Thoracic aorta (tissue), 2 donors: Measurements from ENCODE around the gene ATP2B2. TPM values are rescaled to one million over a fixed set of nuclear protein-coding genes. Genes with fewer than 3 reads are reported as not detected.

ENCODE experiments used
- ATAC-seq: fragments of 150-250 bp; one replicate; pipeline ENCODE4 v1.8.0; 2017; ENCODE audit warnings: low read depth; ENCODE audit not compliant: insufficient number of reproducible peaks, low FRiP score
- DNase-seq: peaks from one replicate; pipeline ENCODE4 v3.0.0-alpha.2; 2020; ENCODE audit warnings: low spot score
- H3K27ac ChIP-seq, 2 donors: fragments of 200-600 bp; sonication (generic); 1 replicate in 1 of 2; 2 replicates in 1 of 2; pipeline ENCODE4 v1.5.1; 2016; ENCODE audit warnings: mild to moderate bottlenecking in 2 of 2, moderate library complexity in 2 of 2
- H3K27me3 ChIP-seq: fragments of 200-600 bp; sonication (generic); replicated peaks from 2 replicates; pipeline ENCODE4 v1.6.0; 2016; ENCODE audit warnings: mild to moderate bottlenecking; ENCODE audit not compliant: insufficient read depth
- H3K36me3 ChIP-seq: fragments of 200-600 bp; sonication (generic); one replicate; pipeline ENCODE4 v1.5.1; 2016
- H3K4me1 ChIP-seq, 2 donors: fragments of 200-600 bp; sonication (generic); 1 replicate in 1 of 2; 2 replicates in 1 of 2; pipeline versions ENCODE4 v1.5.1 to v1.6.0; 2016; ENCODE audit warnings: low read depth in 2 of 2, mild to moderate bottlenecking in 1 of 2; ENCODE audit not compliant: control insufficient read depth in 1 of 2
- H3K4me3 ChIP-seq: fragments of 200-600 bp; sonication (generic); 2 replicates; pipeline ENCODE4 v1.5.1; 2016; ENCODE audit warnings: mild to moderate bottlenecking
- H3K9me3 ChIP-seq: fragments of 200-600 bp; sonication (generic); 2 replicates; pipeline ENCODE4 v1.5.1; 2016
- CTCF ChIP-seq: fragments of 200-600 bp; sonication (generic); IDR thresholded peaks from one replicate; pipeline ENCODE4 v1.5.1; 2019; ENCODE audit warnings: antibody characterized with exemption
- total RNA-seq, 2 donors: library from RNA; depleted of rRNA; stranded (reverse); fragments of >200 nt; gene quantifications; one replicate each; pipeline versions ENCODE4 v1.1.0 to v1.2.3, GENCODE V29; 2016

The ATP2B2 gene
- total RNA-seq, 2 donors from 2014 or later = not detected

- Histone ChIP-seq H3K4me3 (no peak overlapping the region), H3K27ac (no peak overlapping the region), H3K27me3 (no peaks in the 10 kb centered on the region), H3K9me3 (peaks cover 6% of the 10 kb centered on the region), H3K4me1 (no peaks in the 10 kb centered on the region), H3K36me3 (no peaks in the 10 kb centered on the region)
- no peak for TF ChIP-seq CTCF
- DNase-seq = no peak
- no peak for ATAC-seq
These were observed 112.4 kb downstream of the ATP2B2 start for GRCh38 chr3:10392906-10393461.

GRCh38 chr3:10392244-10392643, 113.1 kb downstream of the ATP2B2 start:
- DNase-seq = no peak
- no peaks in the 10 kb centered on the region for H3K36me3 ChIP-seq
- H3K27ac ChIP-seq = no peak overlapping the region
- peaks cover 13% of the 10 kb centered on the region for H3K9me3 ChIP-seq
- H3K27me3 ChIP-seq = no peaks in the 10 kb centered on the region
- TF ChIP-seq CTCF = no peak
- no peak for ATAC-seq
- no peak overlapping the region for H3K4me3 ChIP-seq
- no peaks in the 10 kb centered on the region for H3K4me1 ChIP-seq

- TF ChIP-seq CTCF = no peak
- DNase-seq = no peak
- no peaks in the 10 kb centered on the region for H3K36me3 ChIP-seq
- no peak for ATAC-seq
- H3K4me1 ChIP-seq = no peaks in the 10 kb centered on the region
- H3K27me3 ChIP-seq = no peaks in the 10 kb centered on the region
- H3K4me3 ChIP-seq = no peak overlapping the region
- H3K9me3 ChIP-seq = peaks cover 15% of the 10 kb centered on the region
- no peak overlapping the region for H3K27ac ChIP-seq
These were observed 114.0 kb downstream of the ATP2B2 start for GRCh38 chr3:10391391-10391790.

GRCh38 chr3:10390641-10391373, 114.6 kb downstream of the ATP2B2 start:
- H3K9me3 ChIP-seq = peaks cover 15% of the 10 kb centered on the region
- H3K36me3 ChIP-seq = no peaks in the 10 kb centered on the region
- ATAC-seq = no peak
- H3K27ac ChIP-seq = no peak overlapping the region
- DNase-seq = no peak
- no peak overlapping the region for H3K4me3 ChIP-seq
- H3K4me1 ChIP-seq = no peaks in the 10 kb centered on the region
- no peaks in the 10 kb centered on the region for H3K27me3 ChIP-seq
- TF ChIP-seq CTCF = no peak

GRCh38 chr3:10389995-10390394, 115.4 kb downstream of the ATP2B2 start:
- no peaks in the 10 kb centered on the region for H3K4me1 ChIP-seq
- no peaks in the 10 kb centered on the region for H3K27me3 ChIP-seq
- no peak overlapping the region for H3K27ac ChIP-seq
- H3K9me3 ChIP-seq = peaks cover 15% of the 10 kb centered on the region
- no peak for DNase-seq
- H3K4me3 ChIP-seq = no peak overlapping the region
- no peaks in the 10 kb centered on the region for H3K36me3 ChIP-seq
- ATAC-seq = no peak
- no peak for TF ChIP-seq CTCF
